ENCODE data around the gene APBB3. TPM values are rescaled to one million over a fixed set of nuclear protein-coding genes. Genes with fewer than 3 reads are reported as not detected.

Gene APBB3
- total and polyA plus RNA-seq, 8 donors = 8.1 to 51.0 (median 15.4) TPM

DNA sequence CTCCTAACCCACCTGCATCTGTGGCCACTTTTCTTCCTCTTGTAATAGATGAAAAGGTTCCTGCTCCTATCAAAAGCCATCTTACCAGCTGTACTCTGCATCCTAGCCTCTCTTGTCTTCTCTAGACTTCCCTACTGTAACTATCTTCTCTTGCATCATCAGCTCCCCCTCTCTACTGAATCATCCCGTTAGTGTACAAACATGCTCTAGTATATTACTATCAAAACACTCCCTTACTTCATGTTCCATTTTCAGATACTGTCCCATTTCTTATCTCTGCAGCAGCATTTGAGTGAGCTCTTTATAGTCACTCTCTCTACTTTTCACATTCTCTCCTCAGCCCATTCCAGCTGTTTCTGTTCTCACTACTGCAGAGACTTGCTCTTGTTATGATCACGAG, 9.9 kb downstream of the APBB3 start:
- Histone ChIP-seq H3K36me3 (peaks cover 0 to 19% (median 11%) of the 10 kb centered on the region in 3 donors), H3K27ac (no peak overlapping the region), H3K9me3 (no peaks in the 10 kb centered on the region), H3K4me1 (peaks cover 6 to 19% (median 9%) of the 10 kb centered on the region in 3 donors), H3K27me3 (no peaks in the 10 kb centered on the region), H3K4me3 (no peak overlapping the region)
- no peak for ATAC-seq
- 29 to 34% methylated on average over 2 of the region's 2 CpGs for WGBS, 2 donors
- DNase-seq = no peak
- no peak for FAIRE-seq
- intact Hi-C loops (cut with DNase I) = no loop called here
- TF ChIP-seq, protein P1, sequence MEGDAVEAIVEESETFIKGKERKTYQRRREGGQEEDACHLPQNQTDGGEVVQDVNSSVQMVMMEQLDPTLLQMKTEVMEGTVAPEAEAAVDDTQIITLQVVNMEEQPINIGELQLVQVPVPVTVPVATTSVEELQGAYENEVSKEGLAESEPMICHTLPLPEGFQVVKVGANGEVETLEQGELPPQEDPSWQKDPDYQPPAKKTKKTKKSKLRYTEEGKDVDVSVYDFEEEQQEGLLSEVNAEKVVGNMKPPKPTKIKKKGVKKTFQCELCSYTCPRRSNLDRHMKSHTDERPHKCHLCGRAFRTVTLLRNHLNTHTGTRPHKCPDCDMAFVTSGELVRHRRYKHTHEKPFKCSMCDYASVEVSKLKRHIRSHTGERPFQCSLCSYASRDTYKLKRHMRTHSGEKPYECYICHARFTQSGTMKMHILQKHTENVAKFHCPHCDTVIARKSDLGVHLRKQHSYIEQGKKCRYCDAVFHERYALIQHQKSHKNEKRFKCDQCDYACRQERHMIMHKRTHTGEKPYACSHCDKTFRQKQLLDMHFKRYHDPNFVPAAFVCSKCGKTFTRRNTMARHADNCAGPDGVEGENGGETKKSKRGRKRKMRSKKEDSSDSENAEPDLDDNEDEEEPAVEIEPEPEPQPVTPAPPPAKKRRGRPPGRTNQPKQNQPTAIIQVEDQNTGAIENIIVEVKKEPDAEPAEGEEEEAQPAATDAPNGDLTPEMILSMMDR (IDR thresholded peaks at IDR 0.05) = no peak

DNA sequence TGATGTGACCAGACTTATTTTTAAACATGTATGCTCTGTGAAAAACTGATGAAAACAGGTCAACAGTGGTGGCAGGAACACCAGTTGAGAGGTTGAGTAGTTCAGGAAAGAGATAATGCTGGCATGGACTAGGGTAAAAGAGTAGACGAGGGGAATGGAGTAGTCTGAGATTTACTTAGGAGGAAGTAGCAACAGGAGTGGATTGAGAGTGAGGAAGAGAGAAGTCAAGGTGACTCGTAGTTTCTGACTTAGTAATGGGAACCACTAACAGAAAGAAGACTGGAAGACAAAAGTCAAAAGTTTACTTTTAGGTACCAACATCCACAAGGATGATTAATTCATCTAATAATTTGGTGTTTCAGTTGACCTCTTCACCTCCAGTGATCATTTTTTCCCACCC, 10.7 kb downstream of the APBB3 start:
- TF ChIP-seq, protein P1 (IDR thresholded peaks at IDR 0.05) = no peak
- FAIRE-seq (no peak), ATAC-seq (no peak), DNase-seq (no peak)
- intact Hi-C loops (cut with DNase I) = no loop called here
- 86 to 94% methylated on average over 2 of the region's 2 CpGs for WGBS, 2 donors
- Histone ChIP-seq H3K27me3 (no peaks in the 10 kb centered on the region), H3K36me3 (peaks cover 0 to 19% (median 11%) of the 10 kb centered on the region in 3 donors), H3K9me3 (no peaks in the 10 kb centered on the region), H3K27ac (peak overlapping the region in 1 of 4 donors; percentile 15), H3K4me3 (no peak overlapping the region), H3K4me1 (peaks cover 14 to 27% (median 17%) of the 10 kb centered on the region in 3 donors)

DNA sequence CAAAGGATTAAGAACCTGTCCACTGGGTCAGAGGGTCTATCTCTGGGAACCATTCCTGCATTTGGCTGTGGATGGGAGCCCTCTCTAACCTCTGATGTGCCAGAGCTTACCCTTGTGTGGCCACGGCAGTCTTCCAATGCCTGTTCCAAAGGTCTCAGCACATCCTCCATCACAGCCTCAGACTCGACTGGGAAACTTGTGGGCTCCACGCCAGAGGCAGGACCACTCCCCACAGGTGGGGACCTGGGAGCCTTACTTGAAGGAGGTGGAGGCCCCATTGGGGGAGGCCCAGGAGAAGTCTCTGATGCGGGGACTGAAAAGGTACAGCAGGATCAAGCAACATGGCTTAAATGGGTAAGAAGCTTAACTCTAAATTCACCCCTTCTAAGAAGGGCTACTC, 12.5 kb downstream of the APBB3 start:
- WGBS, 2 donors = 85% methylated on average over 4 of the region's 4 CpGs
- intact Hi-C loops (cut with DNase I) = no loop called here
- Histone ChIP-seq H3K9me3 (no peaks in the 10 kb centered on the region), H3K4me3 (no peak overlapping the region), H3K27ac (no peak overlapping the region), H3K36me3 (peaks cover 0 to 19% (median 11%) of the 10 kb centered on the region in 3 donors), H3K27me3 (no peaks in the 10 kb centered on the region), H3K4me1 (peaks cover 19 to 35% (median 20%) of the 10 kb centered on the region in 3 donors)
- FAIRE-seq = no peak
- DNase-seq = no peak
- ATAC-seq = no peak
- TF ChIP-seq, protein P1 (IDR thresholded peaks at IDR 0.05) = no peak

DNA sequence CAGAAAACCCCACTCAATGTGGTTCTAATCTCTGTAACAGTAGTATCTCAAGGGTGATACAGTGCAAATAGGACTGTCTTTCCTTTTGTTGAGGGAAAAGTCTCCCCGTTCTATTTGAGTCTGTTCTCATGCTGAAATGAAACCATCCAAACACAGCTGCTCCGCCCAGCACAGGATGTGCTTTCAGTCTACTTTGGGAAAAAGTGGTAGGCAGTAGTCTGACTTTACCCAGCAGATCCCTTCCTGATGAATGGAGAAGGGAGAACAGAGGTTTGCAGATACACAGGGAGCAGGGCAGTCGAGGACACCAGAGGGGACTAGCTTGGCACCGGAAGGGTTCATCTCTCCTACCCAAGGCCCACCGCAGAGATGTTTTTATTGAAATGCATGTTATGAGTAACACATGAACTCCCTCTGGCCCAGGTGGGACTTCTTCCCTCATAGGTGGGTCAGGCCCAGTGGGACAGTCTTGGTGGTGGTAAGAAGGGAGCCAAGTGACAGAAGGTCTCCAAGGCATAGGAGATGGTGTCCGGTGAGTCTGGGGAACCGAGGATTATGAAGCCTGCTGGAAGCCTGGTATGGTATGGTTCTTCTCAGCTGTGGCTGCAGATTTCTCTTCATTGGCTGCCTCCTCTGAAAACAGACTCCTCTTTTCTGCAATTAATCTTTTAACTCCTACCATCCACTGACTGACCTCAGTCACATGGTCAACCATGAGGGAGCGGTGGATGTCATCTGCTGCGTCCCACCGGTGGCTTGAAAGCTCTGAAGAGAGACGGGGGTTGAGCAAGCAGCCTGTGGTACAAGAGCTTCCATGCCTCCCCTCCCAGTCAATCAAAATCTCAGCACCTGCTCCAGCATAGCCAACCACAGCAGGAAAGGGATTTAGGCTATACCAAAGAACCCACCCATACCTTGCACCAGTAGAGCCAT, 14.0 kb downstream of the APBB3 start:
- intact Hi-C loops (cut with DNase I) = no loop called here
- 87 to 94% methylated on average over 11 of the region's 11 CpGs for WGBS, 2 donors
- ATAC-seq (no peak), FAIRE-seq (no peak), DNase-seq (no peak)
- H3K9me3 ChIP-seq = no peaks in the 10 kb centered on the region
- H3K27me3 ChIP-seq = no peaks in the 10 kb centered on the region
- H3K4me3 ChIP-seq = no peak overlapping the region
- H3K4me1 ChIP-seq = peaks cover 24 to 34% (median 26%) of the 10 kb centered on the region in 3 donors
- peaks cover 0 to 19% (median 11%) of the 10 kb centered on the region in 3 donors for H3K36me3 ChIP-seq
- TF ChIP-seq, protein P1 (IDR thresholded peaks at IDR 0.05) = no peak
- no peak overlapping the region for H3K27ac ChIP-seq
